Panc1 (cell line): ENCODE results near the gene SFTA2. TPM values are rescaled to one million over a fixed set of nuclear protein-coding genes. Genes with fewer than 3 reads are reported as not detected.

Source experiments
- ATAC-seq: fragments of 200-7000 bp; cut with Tn5 transposase; 2 replicates; pipeline ENCODE4 v1.9.1; 2020; ENCODE audit warnings: mild to moderate bottlenecking, moderate library complexity
- BruUV-seq: library from RNA; stranded (reverse); fragments of 400-500 nt; replicated peaks from 2 replicates; lab custom pipeline; 2021; lab: Mats Ljungman, UMichigan
- CTCF ChIA-PET: fragments of 300-600 bp; sonication (Branson Sonifier 250); formaldehyde crosslinking; loops from one replicate; lab custom pipeline; 2022; ENCODE audit warnings: antibody characterized with exemption; lab: Charles Lee
- POLR2A ChIA-PET: fragments of 300-600 bp; sonication (Branson Sonifier 250); formaldehyde crosslinking; loops from one replicate; lab custom pipeline; 2022; ENCODE audit warnings: antibody characterized with exemption; lab: Charles Lee
- DNase-seq: peaks from one replicate; pipeline ENCODE4 v3.0.0-alpha.2; 2010; ENCODE audit warnings: low read depth, low spot score
- H3K27ac ChIP-seq: 2 replicates; pipeline ENCODE4 v1.5.1; 2011; ENCODE audit warnings: mild to moderate bottlenecking, low read length, inconsistent platforms
- H3K27me3 ChIP-seq: fragments of 200-500 bp; sonication (Bioruptor generic); 2 replicates; pipeline ENCODE4 v1.6.0; 2014; ENCODE audit warnings: low read length, inconsistent platforms; ENCODE audit not compliant: control insufficient read depth, insufficient read depth
- H3K36me3 ChIP-seq: fragments of 200-500 bp; sonication (Bioruptor generic); 2 replicates; pipeline ENCODE4 v1.5.1; 2014; ENCODE audit warnings: inconsistent platforms, mild to moderate bottlenecking, low read length, moderate library complexity; ENCODE audit not compliant: control insufficient read depth, insufficient read depth
- H3K4me1 ChIP-seq: 2 replicates; pipeline ENCODE4 v1.5.1; 2011; ENCODE audit warnings: inconsistent platforms, mild to moderate bottlenecking, low read length, moderate library complexity; ENCODE audit not compliant: control insufficient read depth, insufficient read depth
- H3K4me3 ChIP-seq, 2 experiments: 2 replicates each; pipeline ENCODE4 v1.5.1; 2011 to 2012; ENCODE audit warnings: low read depth in 2 of 2, low read length in 2 of 2, mild to moderate bottlenecking in 2 of 2, inconsistent platforms in 1 of 2, moderate library complexity in 1 of 2
- H3K9me3 ChIP-seq: fragments of 200-500 bp; sonication (Bioruptor generic); 2 replicates; pipeline ENCODE4 v1.5.1; 2014; ENCODE audit warnings: low read depth, mild to moderate bottlenecking, inconsistent platforms, low read length, moderate library complexity; ENCODE audit not compliant: control insufficient read depth, insufficient read depth
- POLR2AphosphoS5 ChIP-seq: IDR thresholded peaks from 2 replicates; pipeline ENCODE4 v1.6.1; 2012; ENCODE audit warnings: mild to moderate bottlenecking, low read depth, low read length, moderate library complexity
- REST ChIP-seq, 2 experiments: IDR thresholded peaks; 2 replicates each; pipeline ENCODE4 v1.6.1; 2011 to 2012; ENCODE audit warnings: low read depth in 2 of 2, control low read depth in 1 of 2, low read length in 1 of 2, mild to moderate bottlenecking in 1 of 2, moderate library complexity in 1 of 2; ENCODE audit not compliant: insufficient read depth in 1 of 2
- SIN3A ChIP-seq: IDR thresholded peaks from 2 replicates; pipeline ENCODE4 v1.6.1; 2012; ENCODE audit warnings: low read depth, mild to moderate bottlenecking, low read length, moderate library complexity, borderline replicate concordance; ENCODE audit not compliant: insufficient read depth
- TCF7L2 ChIP-seq: IDR thresholded peaks from 2 replicates; pipeline ENCODE4 v1.6.1; 2011; ENCODE audit warnings: mild to moderate bottlenecking, low read depth, low read length, inconsistent platforms
- in situ Hi-C: cut with HindIII; loops from 2 replicates; pipeline ENCODE4 v1.10.0; 2016; ENCODE audit warnings: low sequenced_read_pairs, low pct_unique_long_range_greater_than_20kb
- intact Hi-C: fragments of 100-400 bp; cut with micrococcal nuclease; formaldehyde crosslinking; loops from one replicate; pipeline ENCODE4 v1.10.0; 2022; ENCODE audit not compliant: unreplicated experiment
- total RNA-seq: library from RNA; stranded (reverse); gene quantifications from one replicate; pipeline ENCODE4 v1.2.1, GENCODE V29; 2021; ENCODE audit not compliant: unreplicated experiment
- TF ChIP-seq, protein P1 (sequence below): fragments of 450-650 bp; IDR thresholded peaks from 2 replicates; pipeline ENCODE4 v1.5.1; 2017; ENCODE audit warnings: mild to moderate bottlenecking

SFTA2 gene
- total RNA-seq, 1 experiment from 2014 or later, result not detected

DNA sequence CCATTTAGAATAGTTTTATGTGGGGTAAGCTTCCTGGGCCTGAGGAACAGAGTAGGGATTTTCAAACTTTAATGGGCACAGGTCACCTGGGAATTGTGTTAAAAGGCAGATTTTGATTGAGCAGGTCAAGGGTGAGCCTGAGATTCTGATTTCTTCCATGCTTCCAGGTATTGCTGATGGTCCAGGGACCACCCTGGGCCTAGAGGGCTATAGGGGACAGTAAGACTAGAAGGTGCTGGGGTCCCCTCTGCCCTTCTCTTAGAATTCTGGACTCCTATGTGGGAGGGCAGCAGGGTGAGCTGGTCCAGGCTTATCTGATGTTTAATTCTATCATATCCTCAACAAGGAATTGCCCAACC lies 45.1 kb downstream of the SFTA2 start:
- in situ Hi-C loops (no loop called here), intact Hi-C loops (no loop called here)
- no TSS peak for BruUV-seq
- H3K27me3 ChIP-seq, result no peaks in the 10 kb centered on the region
- DNase-seq, result no peak
- ChIA-PET CTCF (no interaction called here), POLR2A (interaction anchor here (0.7 kb wide), 1 partner anchor 28 kb away, joined by 3 read pairs; no protein-coding TSS in a partner anchor)
- peak overlapping the region in 1 of 2 experiments; percentile 86; a peak in 3 of 4 replicates for H3K4me3 ChIP-seq
- no peaks in the 10 kb centered on the region for H3K9me3 ChIP-seq
- ATAC-seq, result no peak
- TF ChIP-seq POLR2AphosphoS5 (no peak), SIN3A (no peak), REST (IDR thresholded peaks at IDR 0.05; ENCODE audit: insufficient read depth in 1 of 2, low read depth in 2 of 2, low read length in 1 of 2) (no peak), TCF7L2 (no peak)
- TF ChIP-seq, protein P1, sequence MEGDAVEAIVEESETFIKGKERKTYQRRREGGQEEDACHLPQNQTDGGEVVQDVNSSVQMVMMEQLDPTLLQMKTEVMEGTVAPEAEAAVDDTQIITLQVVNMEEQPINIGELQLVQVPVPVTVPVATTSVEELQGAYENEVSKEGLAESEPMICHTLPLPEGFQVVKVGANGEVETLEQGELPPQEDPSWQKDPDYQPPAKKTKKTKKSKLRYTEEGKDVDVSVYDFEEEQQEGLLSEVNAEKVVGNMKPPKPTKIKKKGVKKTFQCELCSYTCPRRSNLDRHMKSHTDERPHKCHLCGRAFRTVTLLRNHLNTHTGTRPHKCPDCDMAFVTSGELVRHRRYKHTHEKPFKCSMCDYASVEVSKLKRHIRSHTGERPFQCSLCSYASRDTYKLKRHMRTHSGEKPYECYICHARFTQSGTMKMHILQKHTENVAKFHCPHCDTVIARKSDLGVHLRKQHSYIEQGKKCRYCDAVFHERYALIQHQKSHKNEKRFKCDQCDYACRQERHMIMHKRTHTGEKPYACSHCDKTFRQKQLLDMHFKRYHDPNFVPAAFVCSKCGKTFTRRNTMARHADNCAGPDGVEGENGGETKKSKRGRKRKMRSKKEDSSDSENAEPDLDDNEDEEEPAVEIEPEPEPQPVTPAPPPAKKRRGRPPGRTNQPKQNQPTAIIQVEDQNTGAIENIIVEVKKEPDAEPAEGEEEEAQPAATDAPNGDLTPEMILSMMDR, result no peak
- H3K4me1 ChIP-seq, result peaks cover 44% of the 10 kb centered on the region
- H3K36me3 ChIP-seq, result no peaks in the 10 kb centered on the region
- H3K27ac ChIP-seq, result peak overlapping the region; percentile 69

- Histone ChIP-seq H3K36me3 (no peaks in the 10 kb centered on the region), H3K27ac (peak overlapping the region; percentile 69), H3K4me3 (peak overlapping the region; percentile 62 to 86), H3K27me3 (no peaks in the 10 kb centered on the region), H3K4me1 (peaks cover 46% of the 10 kb centered on the region), H3K9me3 (no peaks in the 10 kb centered on the region)
- TF ChIP-seq REST (IDR thresholded peaks at IDR 0.05; ENCODE audit: insufficient read depth in 1 of 2, low read depth in 2 of 2, low read length in 1 of 2) (no peak), SIN3A (no peak), TCF7L2 (no peak), POLR2AphosphoS5 (no peak)
- TF ChIP-seq, protein P1, result no peak
- ChIA-PET CTCF (no interaction called here), POLR2A (interaction anchor here (0.7 kb wide), 1 partner anchor 28 kb away, joined by 3 read pairs; no protein-coding TSS in a partner anchor)
- no peak for DNase-seq
- no TSS peak for BruUV-seq
- ATAC-seq, result peak; percentile 60
- intact Hi-C loops, result no loop called here
- in situ Hi-C loops, result no loop called here
Observed at GRCh38 chr6:30885999-30886896, 45.7 kb downstream of the SFTA2 start.
